ENCODE data around the gene CASK.

CASK gene

DNA sequence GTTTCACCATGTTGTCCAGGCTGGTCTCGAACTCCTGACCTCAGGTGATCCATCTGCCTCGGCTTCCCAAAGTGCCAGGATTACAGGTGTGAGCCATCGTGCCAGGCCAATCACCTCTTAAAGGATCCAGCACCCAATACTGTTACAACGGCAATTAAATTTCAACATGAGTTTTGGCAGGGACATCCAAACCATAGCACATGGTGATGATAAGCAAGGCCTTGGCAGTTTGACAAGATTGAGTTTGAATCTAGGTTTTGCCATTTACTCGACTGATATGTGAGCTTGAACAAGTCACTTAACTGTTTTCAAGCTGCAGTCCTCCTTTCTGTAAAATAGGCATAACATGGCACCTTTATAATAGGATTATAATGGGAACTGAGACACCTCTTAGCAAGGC is 115.3 kb downstream of the CASK start:
- no peak for DNase-seq (ENCODE audit: low read depth)
- no peak overlapping the region for H3K4me3 ChIP-seq (ENCODE audit: low read depth, low read length)
- TF ChIP-seq, protein P1, sequence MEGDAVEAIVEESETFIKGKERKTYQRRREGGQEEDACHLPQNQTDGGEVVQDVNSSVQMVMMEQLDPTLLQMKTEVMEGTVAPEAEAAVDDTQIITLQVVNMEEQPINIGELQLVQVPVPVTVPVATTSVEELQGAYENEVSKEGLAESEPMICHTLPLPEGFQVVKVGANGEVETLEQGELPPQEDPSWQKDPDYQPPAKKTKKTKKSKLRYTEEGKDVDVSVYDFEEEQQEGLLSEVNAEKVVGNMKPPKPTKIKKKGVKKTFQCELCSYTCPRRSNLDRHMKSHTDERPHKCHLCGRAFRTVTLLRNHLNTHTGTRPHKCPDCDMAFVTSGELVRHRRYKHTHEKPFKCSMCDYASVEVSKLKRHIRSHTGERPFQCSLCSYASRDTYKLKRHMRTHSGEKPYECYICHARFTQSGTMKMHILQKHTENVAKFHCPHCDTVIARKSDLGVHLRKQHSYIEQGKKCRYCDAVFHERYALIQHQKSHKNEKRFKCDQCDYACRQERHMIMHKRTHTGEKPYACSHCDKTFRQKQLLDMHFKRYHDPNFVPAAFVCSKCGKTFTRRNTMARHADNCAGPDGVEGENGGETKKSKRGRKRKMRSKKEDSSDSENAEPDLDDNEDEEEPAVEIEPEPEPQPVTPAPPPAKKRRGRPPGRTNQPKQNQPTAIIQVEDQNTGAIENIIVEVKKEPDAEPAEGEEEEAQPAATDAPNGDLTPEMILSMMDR (IDR thresholded peaks at IDR 0.05; ENCODE audit: low read depth, low read length, missing control alignments): no peak

DNA sequence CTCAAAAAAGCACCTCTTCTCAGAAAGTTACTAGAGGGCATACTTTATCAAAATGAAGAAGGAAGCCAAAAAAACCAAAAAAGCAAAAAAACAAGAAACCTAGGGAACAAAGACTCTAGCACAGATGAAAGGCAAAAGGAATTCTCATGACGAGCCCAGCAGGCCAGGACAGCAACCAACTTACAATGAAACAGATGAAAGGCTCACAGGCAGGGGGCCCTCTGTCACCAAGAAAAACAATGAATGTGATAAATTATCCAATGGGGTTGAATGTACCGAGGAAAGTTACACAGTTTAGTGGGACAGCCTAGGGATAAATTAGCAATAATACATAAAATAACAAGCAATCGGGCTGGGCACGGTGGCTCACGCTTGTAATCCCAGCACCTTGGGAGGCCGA is 120.4 kb downstream of the CASK start:
- DNase-seq (ENCODE audit: low read depth): no peak
- TF ChIP-seq, protein P1 (IDR thresholded peaks at IDR 0.05; ENCODE audit: low read depth, low read length, missing control alignments): no peak
- no peak overlapping the region for H3K4me3 ChIP-seq (ENCODE audit: low read depth, low read length)

DNA sequence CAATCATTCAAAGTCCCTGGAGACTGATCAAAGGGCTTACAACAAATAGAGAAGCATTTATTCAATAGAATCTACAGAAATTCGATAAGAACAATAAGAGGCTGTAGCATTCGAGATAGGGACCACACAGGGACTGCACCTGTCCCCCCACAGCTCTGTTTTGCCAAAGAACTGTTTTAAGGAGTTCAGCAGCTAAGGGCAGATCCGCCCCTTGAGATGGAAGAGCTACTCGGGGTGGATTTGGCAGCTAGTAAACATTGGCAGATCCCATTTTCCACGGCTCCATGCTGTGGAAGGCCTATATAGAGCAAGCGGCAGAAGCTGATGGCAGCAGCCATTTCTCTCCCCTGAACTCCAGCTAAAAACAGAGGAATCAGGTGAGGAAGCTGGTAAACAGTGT is 123.7 kb downstream of the CASK start:
- TF ChIP-seq, protein P1 (IDR thresholded peaks at IDR 0.05; ENCODE audit: low read depth, low read length, missing control alignments): no peak
- no peak overlapping the region for H3K4me3 ChIP-seq (ENCODE audit: low read depth, low read length)

DNA sequence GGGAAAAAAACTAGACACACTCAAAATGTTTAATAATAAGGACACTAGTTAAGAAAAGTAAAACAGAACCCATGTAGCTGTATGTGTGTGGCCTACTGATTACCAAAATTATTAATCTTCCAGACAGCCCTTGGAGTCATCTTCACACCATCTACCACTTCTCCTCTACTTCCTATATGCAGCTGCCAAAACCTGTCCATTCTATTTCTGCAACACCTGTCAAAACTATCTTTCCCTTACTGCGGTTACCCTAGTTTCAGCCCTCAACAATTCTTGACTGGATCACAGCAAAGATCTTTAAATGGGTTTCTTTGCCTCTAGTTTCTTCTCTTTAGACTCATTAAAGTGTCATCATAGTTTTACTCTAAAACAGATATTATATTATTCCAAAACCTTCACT is 126.8 kb downstream of the CASK start:
- H3K4me3 ChIP-seq (ENCODE audit: low read depth, low read length): no peak overlapping the region
- DNase-seq (ENCODE audit: low read depth): no peak
- TF ChIP-seq, protein P1 (IDR thresholded peaks at IDR 0.05; ENCODE audit: low read depth, low read length, missing control alignments): no peak

More for the DNA sequence above, 123.7 kb downstream of the CASK start:
- DNase-seq (ENCODE audit: low read depth): no peak

DNA sequence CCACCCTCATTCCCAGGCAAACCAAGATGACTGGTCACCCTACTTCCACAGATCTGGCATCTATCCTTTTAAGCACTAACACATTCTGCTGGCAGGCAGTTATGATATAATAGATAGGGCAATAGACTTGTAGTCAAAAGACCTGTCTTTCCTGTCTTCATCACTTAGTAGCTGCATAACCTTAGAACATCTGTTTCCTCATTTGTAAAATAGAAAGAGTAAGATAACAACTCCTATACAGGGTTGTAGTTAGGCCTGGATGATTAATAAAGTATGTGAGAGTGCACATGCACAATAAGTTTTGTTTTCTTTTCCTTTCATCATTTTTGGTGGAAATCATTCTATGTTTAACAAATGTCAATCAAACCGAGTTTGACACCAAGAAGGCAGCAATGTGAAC is 127.3 kb downstream of the CASK start:
- TF ChIP-seq, protein P1 (IDR thresholded peaks at IDR 0.05; ENCODE audit: low read depth, low read length, missing control alignments): no peak
- DNase-seq (ENCODE audit: low read depth): no peak
- no peak overlapping the region for H3K4me3 ChIP-seq (ENCODE audit: low read depth, low read length)

DNA sequence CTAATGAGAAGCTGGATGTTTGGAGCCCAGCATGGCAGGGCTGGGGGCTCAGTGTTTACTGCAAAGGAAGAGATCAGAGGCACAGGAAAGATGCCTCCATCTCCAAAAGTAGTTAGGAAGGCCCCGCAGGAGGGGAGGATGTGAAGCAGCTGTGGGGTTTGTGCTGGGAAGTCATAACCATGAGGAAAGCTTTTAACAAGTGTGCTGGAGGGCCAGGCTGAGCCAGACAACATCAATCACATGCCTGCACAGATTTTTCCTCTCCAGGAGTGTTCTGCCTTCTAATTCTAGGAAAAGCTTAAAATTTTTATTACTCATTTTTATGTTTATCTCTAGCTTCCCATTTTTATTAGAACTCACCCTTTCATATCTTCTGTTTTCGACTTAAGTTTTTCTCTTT is 134.0 kb downstream of the CASK start:
- H3K4me3 ChIP-seq (ENCODE audit: low read depth, low read length): no peak overlapping the region
- TF ChIP-seq, protein P1 (IDR thresholded peaks at IDR 0.05; ENCODE audit: low read depth, low read length, missing control alignments): no peak
- no peak for DNase-seq (ENCODE audit: low read depth)

DNA sequence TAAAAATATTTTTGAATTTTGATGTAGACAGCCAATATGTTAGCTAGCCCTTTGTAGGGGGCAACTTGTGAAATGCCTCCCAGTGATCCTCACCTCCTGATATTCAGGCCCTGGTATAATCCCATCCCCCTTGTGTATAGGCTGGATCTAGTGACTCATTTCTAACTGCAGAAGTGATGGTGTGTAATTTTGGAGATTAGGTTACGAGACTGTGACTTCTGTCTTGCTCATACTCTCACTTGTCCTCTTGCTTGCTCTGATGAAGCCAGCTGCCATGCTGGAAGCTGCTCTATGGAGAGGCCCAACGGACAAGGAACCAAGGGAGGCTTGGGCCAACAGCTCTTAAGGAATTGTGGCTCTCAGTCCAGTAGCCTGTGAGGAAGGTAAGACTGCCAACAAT is 137.7 kb downstream of the CASK start:
- DNase-seq (ENCODE audit: low read depth): no peak
- H3K4me3 ChIP-seq (ENCODE audit: low read depth, low read length): no peak overlapping the region
- TF ChIP-seq, protein P1 (IDR thresholded peaks at IDR 0.05; ENCODE audit: low read depth, low read length, missing control alignments): no peak

Measured in GM12864 (cell line).